Trophoblast cell (in vitro differentiated cells and primary cell): ENCODE data around the gene SLC25A25.
"Not testable (repeated sequence)": the region's sequence is repeated elsewhere in the genome, so short reads cannot be mapped to it uniquely, and the experiment has no call there.

Experiments
- DNase-seq, 2 donors: peaks; one replicate each; pipeline ENCODE4 v3.0.0-alpha.2; 2016
- H2AFZ ChIP-seq: 2 replicates; pipeline ENCODE4 v1.6.1; 2013; ENCODE audit warnings: low read length, moderate library complexity, mild to moderate bottlenecking; ENCODE audit not compliant: insufficient read depth, poor library complexity
- H2AK5ac ChIP-seq: 2 replicates; pipeline ENCODE4 v1.6.1; 2013; ENCODE audit warnings: mild to moderate bottlenecking, low read length
- H2BK120ac ChIP-seq: 2 replicates; pipeline ENCODE4 v1.6.1; 2013; ENCODE audit warnings: low read length, mild to moderate bottlenecking, moderate library complexity; ENCODE audit not compliant: insufficient read depth, poor library complexity
- H2BK12ac ChIP-seq: 2 replicates; pipeline ENCODE4 v1.6.1; 2013; ENCODE audit warnings: mild to moderate bottlenecking, low read length, moderate library complexity
- H2BK5ac ChIP-seq: 2 replicates; pipeline ENCODE4 v1.6.1; 2013; ENCODE audit warnings: low read length, low read depth, moderate library complexity, mild to moderate bottlenecking; ENCODE audit not compliant: poor library complexity
- H3K14ac ChIP-seq: 2 replicates; pipeline ENCODE4 v1.6.1; 2013; ENCODE audit warnings: mild to moderate bottlenecking, low read length
- H3K18ac ChIP-seq: 2 replicates; pipeline ENCODE4 v1.6.1; 2013; ENCODE audit warnings: mild to moderate bottlenecking, low read length
- H3K23ac ChIP-seq: 2 replicates; pipeline ENCODE4 v1.6.1; 2013; ENCODE audit warnings: low read length
- H3K27ac ChIP-seq: 2 replicates; pipeline ENCODE4 v1.5.1; 2013; ENCODE audit warnings: low read depth, mild to moderate bottlenecking, inconsistent platforms, low read length, moderate library complexity
- H3K27me3 ChIP-seq: 2 replicates; pipeline ENCODE4 v1.6.1; 2013; ENCODE audit warnings: inconsistent platforms, mild to moderate bottlenecking, low read length, moderate library complexity; ENCODE audit not compliant: insufficient read depth
- H3K36me3 ChIP-seq, 2 experiments: 1 replicate in 1 of 2; 2 replicates in 1 of 2; pipeline ENCODE4 v1.6.1; 2013; ENCODE audit warnings: low read length in 2 of 2, mild to moderate bottlenecking in 2 of 2, moderate library complexity in 1 of 2; ENCODE audit not compliant: insufficient read depth in 2 of 2, control insufficient read depth in 1 of 2
- H3K4ac ChIP-seq: 2 replicates; pipeline ENCODE4 v1.6.1; 2013; ENCODE audit warnings: low read depth, mild to moderate bottlenecking, low read length, moderate library complexity
- H3K4me1 ChIP-seq, 2 experiments: 1 replicate in 1 of 2; 2 replicates in 1 of 2; pipeline ENCODE4 v1.6.1; 2013; ENCODE audit warnings: low read length in 2 of 2, mild to moderate bottlenecking in 2 of 2, moderate library complexity in 1 of 2; ENCODE audit not compliant: insufficient read depth in 2 of 2, control insufficient read depth in 1 of 2
- H3K4me2 ChIP-seq: 2 replicates; pipeline ENCODE4 v1.6.1; 2013; ENCODE audit warnings: inconsistent platforms, mild to moderate bottlenecking, low read length, moderate library complexity
- H3K4me3 ChIP-seq: 2 replicates; pipeline ENCODE4 v1.5.1; 2013; ENCODE audit warnings: mild to moderate bottlenecking, low read depth, low read length, inconsistent platforms
- H3K79me1 ChIP-seq: one replicate; pipeline ENCODE4 v1.6.1; 2013; ENCODE audit warnings: low read length
- H3K79me2 ChIP-seq: 2 replicates; pipeline ENCODE4 v1.6.1; 2013; ENCODE audit warnings: low read length, mild to moderate bottlenecking; ENCODE audit not compliant: control insufficient read depth, insufficient read depth, poor library complexity
- H3K9ac ChIP-seq: 2 replicates; pipeline ENCODE4 v1.6.1; 2013; ENCODE audit warnings: mild to moderate bottlenecking, low read length
- H3K9me3 ChIP-seq: 2 replicates; pipeline ENCODE4 v1.6.1; 2013; ENCODE audit warnings: low read depth, mild to moderate bottlenecking, control low read depth, inconsistent platforms, low read length; ENCODE audit not compliant: insufficient read depth
- H4K12ac ChIP-seq: 2 replicates; pipeline ENCODE4 v1.6.1; 2013; ENCODE audit warnings: low read depth, mild to moderate bottlenecking, low read length, moderate library complexity
- H4K8ac ChIP-seq: 2 replicates; pipeline ENCODE4 v1.6.1; 2013; ENCODE audit warnings: low read depth, mild to moderate bottlenecking, low read length, moderate library complexity
- H4K91ac ChIP-seq: one replicate; pipeline ENCODE4 v1.6.1; 2013; ENCODE audit warnings: low read depth, mild to moderate bottlenecking, low read length, moderate library complexity
- WGBS: extraction: QIAGEN DNeasy Blood & Tissue Kit; methylation state at CpG from one replicate; pipeline ENCODE4 v1.1.7; 2013; ENCODE audit warnings: missing lambda C conversion rate; ENCODE audit not compliant: insufficient read length, insufficient coverage; ENCODE audit errors: extremely low coverage; 5-methylcytosine and 5-hydroxymethylcytosine counted together

SLC25A25 gene

DNA sequence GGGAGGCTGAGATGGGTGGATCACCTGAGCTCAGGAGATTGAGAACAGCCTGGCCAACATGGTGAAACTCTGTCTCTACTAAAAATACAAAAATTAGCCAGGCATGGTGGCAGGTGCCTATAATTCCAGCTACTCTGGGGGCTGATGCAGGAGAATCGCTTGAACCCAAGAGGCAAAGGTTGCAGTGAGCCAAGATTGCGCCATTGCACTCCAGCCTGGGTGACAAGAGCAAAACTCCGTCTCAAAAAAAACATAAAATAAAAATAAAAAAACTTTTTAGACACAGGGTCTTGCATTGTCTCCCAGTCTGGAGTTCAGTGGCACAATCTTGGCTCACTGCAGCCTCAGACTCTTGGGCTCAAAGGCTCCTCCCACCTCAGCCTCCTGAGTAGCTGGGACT lies 31.5 kb upstream of the SLC25A25 start:
- not testable (repeated sequence) for H2BK5ac ChIP-seq, DNase-seq, H3K27ac ChIP-seq, H3K14ac ChIP-seq, H3K18ac ChIP-seq, H4K8ac ChIP-seq, H3K4me3 ChIP-seq, H3K4me2 ChIP-seq, H3K79me1 ChIP-seq, H2BK12ac ChIP-seq, H4K12ac ChIP-seq, H3K4ac ChIP-seq, H2AFZ ChIP-seq, H3K9ac ChIP-seq, H3K9me3 ChIP-seq, H4K91ac ChIP-seq, H3K4me1 ChIP-seq, H3K36me3 ChIP-seq, H3K27me3 ChIP-seq, H3K23ac ChIP-seq, H3K79me2 ChIP-seq, H2BK120ac ChIP-seq, H2AK5ac ChIP-seq
- WGBS = no CpG with 5 or more reads among the region's 3 CpGs

DNA sequence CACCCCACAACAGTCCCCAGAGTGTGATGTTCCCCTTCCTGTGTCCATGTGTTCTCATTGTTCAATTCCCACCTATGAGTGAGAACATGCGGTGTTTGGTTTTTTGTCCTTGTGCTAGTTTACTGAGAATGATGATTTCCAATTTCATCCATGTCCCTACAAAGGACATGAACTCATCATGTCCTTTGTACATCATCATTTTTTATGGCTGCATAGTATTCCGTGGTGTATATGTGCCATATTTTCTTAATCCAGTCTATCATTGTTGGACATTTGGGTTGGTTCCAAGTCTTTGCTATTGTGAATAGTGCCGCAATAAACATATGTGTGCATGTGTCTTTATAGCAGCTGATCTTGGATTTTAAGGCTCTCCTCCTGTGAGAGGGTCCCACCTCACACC lies 27.2 kb upstream of the SLC25A25 start:
- not testable (repeated sequence) for H3K4me2 ChIP-seq, DNase-seq, H4K91ac ChIP-seq, H2AK5ac ChIP-seq, H4K8ac ChIP-seq, H3K27ac ChIP-seq, H3K79me1 ChIP-seq, H3K18ac ChIP-seq, H3K27me3 ChIP-seq, H3K36me3 ChIP-seq, H4K12ac ChIP-seq, H2BK120ac ChIP-seq, H3K9ac ChIP-seq, H3K23ac ChIP-seq, H2BK5ac ChIP-seq, H3K4me1 ChIP-seq, H2BK12ac ChIP-seq, H3K4ac ChIP-seq, H3K14ac ChIP-seq, H2AFZ ChIP-seq, H3K4me3 ChIP-seq, H3K9me3 ChIP-seq, H3K79me2 ChIP-seq
- no CpG with 5 or more reads among the region's 3 CpGs for WGBS

DNA sequence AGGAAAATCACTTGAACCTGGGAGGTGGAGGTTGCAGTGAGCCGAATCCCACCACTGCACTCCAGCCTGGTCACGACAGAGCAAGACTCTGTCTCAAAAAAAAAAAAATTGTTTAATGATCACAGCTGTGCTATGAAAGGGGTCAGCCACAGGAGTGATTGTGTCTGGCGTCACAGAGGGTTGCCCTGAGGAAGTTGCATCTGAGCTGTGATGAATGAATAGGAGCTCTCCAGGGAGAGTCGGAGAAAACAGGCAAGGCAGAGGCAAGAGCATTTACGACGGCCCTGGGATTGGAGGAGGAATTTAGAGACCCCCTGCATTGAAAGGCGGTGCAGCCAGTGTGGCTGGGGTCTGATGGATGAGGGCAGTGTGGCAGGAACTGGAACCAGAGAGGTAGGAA lies 26.0 kb upstream of the SLC25A25 start:
- no peak overlapping the region for H4K8ac ChIP-seq
- no peaks in the 10 kb centered on the region for H3K79me1 ChIP-seq
- H3K79me2 ChIP-seq = no peaks in the 10 kb centered on the region
- H2AFZ ChIP-seq = no peak overlapping the region
- H4K91ac ChIP-seq = no peak overlapping the region
- DNase-seq = no peak
- H2BK120ac ChIP-seq = no peak overlapping the region
- no peak overlapping the region for H3K4ac ChIP-seq
- H3K23ac ChIP-seq = no peak overlapping the region
- no peaks in the 10 kb centered on the region for H3K27me3 ChIP-seq
- no peak overlapping the region for H2BK5ac ChIP-seq
- H3K9me3 ChIP-seq = no peaks in the 10 kb centered on the region
- peaks cover 6% of the 10 kb centered on the region in 2 experiments for H3K4me1 ChIP-seq
- H3K18ac ChIP-seq = no peak overlapping the region
- H3K4me2 ChIP-seq = no peak overlapping the region
- no peak overlapping the region for H3K14ac ChIP-seq
- no peak overlapping the region for H3K27ac ChIP-seq
- H3K4me3 ChIP-seq = no peak overlapping the region
- no peaks in the 10 kb centered on the region for H3K36me3 ChIP-seq
- no peak overlapping the region for H2AK5ac ChIP-seq
- H3K9ac ChIP-seq = no peak overlapping the region
- H2BK12ac ChIP-seq = no peak overlapping the region
- no CpG with 5 or more reads among the region's 7 CpGs for WGBS
- H4K12ac ChIP-seq = no peak overlapping the region

DNA sequence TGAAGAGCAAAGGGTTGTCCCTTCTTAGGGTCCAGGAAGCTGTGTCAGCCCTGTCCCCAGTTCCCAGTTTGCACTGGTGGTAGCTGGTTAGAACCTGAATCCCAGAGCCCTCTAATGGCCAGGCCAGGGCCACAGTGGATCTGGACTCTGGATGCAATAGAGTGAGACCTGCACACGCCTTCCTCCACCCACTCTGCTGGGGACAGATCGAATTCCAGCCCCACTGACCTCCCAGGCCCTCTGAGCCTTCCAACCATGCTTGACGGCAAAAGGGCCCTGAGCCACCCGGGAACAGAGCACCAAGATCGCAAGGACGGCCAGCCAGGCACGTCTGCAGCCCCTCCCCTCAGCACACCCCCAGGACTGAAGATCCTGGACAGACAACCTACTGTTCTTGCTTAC lies 24.6 kb upstream of the SLC25A25 start:
- Histone ChIP-seq H2BK5ac (no peak overlapping the region), H3K4me1 (peaks cover 6% of the 10 kb centered on the region in 2 experiments), H2AK5ac (no peak overlapping the region), H2BK120ac (no peak overlapping the region), H3K4me3 (no peak overlapping the region), H3K18ac (no peak overlapping the region), H3K27ac (no peak overlapping the region), H3K27me3 (no peaks in the 10 kb centered on the region), H3K36me3 (no peaks in the 10 kb centered on the region), H3K14ac (no peak overlapping the region), H3K23ac (no peak overlapping the region), H3K79me1 (no peaks in the 10 kb centered on the region), H4K8ac (no peak overlapping the region), H2AFZ (no peak overlapping the region), H3K79me2 (no peaks in the 10 kb centered on the region), H2BK12ac (no peak overlapping the region), H3K4ac (no peak overlapping the region), H3K9ac (no peak overlapping the region), H4K12ac (no peak overlapping the region), H4K91ac (no peak overlapping the region), H3K4me2 (no peak overlapping the region), H3K9me3 (no peaks in the 10 kb centered on the region)
- no peak for DNase-seq
- WGBS = no CpG with 5 or more reads among the region's 7 CpGs
